ENCODE results near the gene POT1.

POT1 gene

GRCh38 chr7:124909808-124910207 is 19.8 kb downstream of the POT1 start:
- DNase-seq: no peak

- DNase-seq: no peak
Observed at GRCh38 chr7:124908259-124908658, 21.4 kb downstream of the POT1 start.

- no peak for DNase-seq
Observed at GRCh38 chr7:124907490-124907889, 22.1 kb downstream of the POT1 start.

- DNase-seq: no peak
Observed at GRCh38 chr7:124898531-124898930, 31.1 kb downstream of the POT1 start.

GRCh38 chr7:124896001-124896400 is 33.6 kb downstream of the POT1 start:
- DNase-seq: no peak

- no peak for DNase-seq
Observed at GRCh38 chr7:124893140-124893827, 36.3 kb downstream of the POT1 start.

GRCh38 chr7:124887247-124887646 is 42.4 kb downstream of the POT1 start:
- DNase-seq: no peak

GRCh38 chr7:124881981-124882380 is 47.6 kb downstream of the POT1 start:
- DNase-seq: no peak

- DNase-seq: no peak
Observed at GRCh38 chr7:124879771-124880170, 49.9 kb downstream of the POT1 start.

GRCh38 chr7:124879103-124879502 is 50.5 kb downstream of the POT1 start:
- DNase-seq: no peak

GRCh38 chr7:124874644-124875163 is 54.9 kb downstream of the POT1 start:
- no peak for DNase-seq

- no peak for DNase-seq
Observed at GRCh38 chr7:124857672-124858235, 71.9 kb downstream of the POT1 start.

GRCh38 chr7:124856299-124856888 is 73.2 kb downstream of the POT1 start:
- no peak for DNase-seq

GRCh38 chr7:124843336-124843735 is 86.3 kb downstream of the POT1 start:
- no peak for DNase-seq

GRCh38 chr7:124840435-124840834 is 89.2 kb downstream of the POT1 start:
- DNase-seq: no peak

GRCh38 chr7:124839687-124840086 is 89.9 kb downstream of the POT1 start:
- no peak for DNase-seq

- no peak for DNase-seq
Observed at GRCh38 chr7:124836173-124836572, 93.5 kb downstream of the POT1 start.

GRCh38 chr7:124818807-124819206 is 110.8 kb downstream of the POT1 start:
- DNase-seq: no peak

- no peak for DNase-seq
Observed at GRCh38 chr7:124813994-124814798, 115.4 kb downstream of the POT1 start.

- DNase-seq: no peak
Observed at GRCh38 chr7:124812764-124813163, 116.9 kb downstream of the POT1 start.

- DNase-seq: no peak
Observed at GRCh38 chr7:124811341-124811740, 118.3 kb downstream of the POT1 start.

- DNase-seq: no peak
Observed at GRCh38 chr7:124810605-124811004, 119.0 kb downstream of the POT1 start.

- no peak for DNase-seq
Observed at GRCh38 chr7:124808206-124808605, 121.4 kb downstream of the POT1 start.
